Adipose tissue (tissue), 3 donors: ENCODE measurements around the gene ACP3. TPM values are rescaled to one million over a fixed set of nuclear protein-coding genes. Genes with fewer than 3 reads are reported as not detected.
"Not testable (repeated sequence)": the region's sequence is repeated elsewhere in the genome, so short reads cannot be mapped to it uniquely, and the experiment has no call there.

ENCODE experiments used
- H3K27ac ChIP-seq: one replicate; pipeline ENCODE4 v1.5.1; 2013; ENCODE audit warnings: low read depth, low read length
- WGBS, 3 donors: extraction: QIAGEN DNeasy Blood & Tissue Kit; methylation state at CpG; one replicate each; pipeline ENCODE4 v1.1.7; 2013; 5-methylcytosine and 5-hydroxymethylcytosine counted together
- polyA plus RNA-seq, 3 donors: library from polyadenylated mRNA; stranded (reverse); fragments of 200-250 nt; gene quantifications; one replicate each; pipeline ENCODE4 v1.2.3, GENCODE V29; 2013
- donor health status: healthy with polysubstance abuse.
- donor health status: Bipolar disorder and iron deficiency.
- donor health status: healthy.

The ACP3 gene
- polyA plus RNA-seq, 3 donors, result 1.2 to 2.5 (median 1.7) TPM

DNA sequence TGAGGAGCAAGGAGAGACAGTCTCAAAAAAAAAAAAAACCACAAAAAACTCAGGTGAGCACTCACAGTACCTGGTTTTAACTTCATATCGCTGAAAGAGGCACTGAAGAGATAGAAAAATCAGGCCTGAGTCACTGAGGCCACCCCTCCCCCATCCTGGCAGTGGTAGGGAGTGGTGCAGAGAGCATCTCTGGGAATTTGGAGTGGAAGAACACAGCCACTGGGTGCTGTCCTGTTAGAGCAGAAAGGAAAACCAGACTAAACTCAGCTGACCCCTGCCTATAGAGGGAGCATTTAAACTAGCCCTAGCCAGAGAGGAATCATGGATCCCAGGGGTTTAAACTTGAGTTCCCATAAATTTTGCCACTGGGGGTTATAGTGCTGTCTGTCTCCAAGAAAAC, 77.9 kb downstream of the ACP3 start:
- no peak overlapping the region for H3K27ac ChIP-seq
- 84 to 88% (median 86%) methylated on average over 1 of the region's 1 CpG for WGBS, 3 donors

DNA sequence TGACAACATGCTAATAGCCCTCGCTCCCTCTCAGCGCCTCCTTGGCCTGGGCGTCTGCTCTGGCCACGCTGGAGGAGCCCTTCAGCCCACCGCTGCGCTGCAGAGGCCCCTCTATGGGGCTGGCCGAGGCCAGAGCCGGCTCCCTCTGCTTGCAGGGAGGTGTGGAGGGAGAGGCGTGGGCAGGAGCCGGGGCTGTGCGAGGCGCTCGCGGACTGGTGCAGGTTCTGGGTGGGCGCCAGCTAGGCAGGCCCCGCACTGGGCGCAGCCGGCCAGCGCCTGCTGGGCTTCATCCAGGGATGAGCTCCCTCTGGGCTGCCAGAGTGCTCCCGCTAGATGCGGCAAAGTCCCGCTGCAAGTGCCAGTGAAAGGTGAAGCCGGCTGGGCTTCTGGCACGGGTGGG, 79.0 kb downstream of the ACP3 start:
- H3K27ac ChIP-seq, result no peak overlapping the region
- 94 to 98% (median 94%) methylated on average over 23 to 24 of the region's 24 CpGs for WGBS, 3 donors

DNA sequence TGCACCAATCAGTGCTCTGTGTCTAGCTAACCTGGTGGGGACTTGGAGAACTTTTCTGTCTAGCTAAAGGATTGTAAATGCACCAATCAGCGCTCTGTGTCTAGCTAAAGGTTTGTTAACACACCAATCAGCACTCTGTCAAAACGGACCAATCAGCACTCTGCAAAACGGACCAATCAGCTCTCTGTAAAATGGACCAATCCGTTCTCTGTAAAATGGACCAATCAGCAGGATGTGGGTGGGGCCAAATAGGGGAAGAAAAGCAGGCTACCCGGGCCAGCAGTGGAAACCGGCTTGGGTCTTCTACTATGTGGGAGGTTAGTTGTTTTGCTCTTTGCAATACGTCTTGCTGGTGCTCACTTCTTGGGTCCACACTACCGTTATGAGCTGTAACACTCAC, 79.6 kb downstream of the ACP3 start:
- WGBS, 3 donors, result 83 to 93% (median 92%) methylated on average over 8 of the region's 8 CpGs

DNA sequence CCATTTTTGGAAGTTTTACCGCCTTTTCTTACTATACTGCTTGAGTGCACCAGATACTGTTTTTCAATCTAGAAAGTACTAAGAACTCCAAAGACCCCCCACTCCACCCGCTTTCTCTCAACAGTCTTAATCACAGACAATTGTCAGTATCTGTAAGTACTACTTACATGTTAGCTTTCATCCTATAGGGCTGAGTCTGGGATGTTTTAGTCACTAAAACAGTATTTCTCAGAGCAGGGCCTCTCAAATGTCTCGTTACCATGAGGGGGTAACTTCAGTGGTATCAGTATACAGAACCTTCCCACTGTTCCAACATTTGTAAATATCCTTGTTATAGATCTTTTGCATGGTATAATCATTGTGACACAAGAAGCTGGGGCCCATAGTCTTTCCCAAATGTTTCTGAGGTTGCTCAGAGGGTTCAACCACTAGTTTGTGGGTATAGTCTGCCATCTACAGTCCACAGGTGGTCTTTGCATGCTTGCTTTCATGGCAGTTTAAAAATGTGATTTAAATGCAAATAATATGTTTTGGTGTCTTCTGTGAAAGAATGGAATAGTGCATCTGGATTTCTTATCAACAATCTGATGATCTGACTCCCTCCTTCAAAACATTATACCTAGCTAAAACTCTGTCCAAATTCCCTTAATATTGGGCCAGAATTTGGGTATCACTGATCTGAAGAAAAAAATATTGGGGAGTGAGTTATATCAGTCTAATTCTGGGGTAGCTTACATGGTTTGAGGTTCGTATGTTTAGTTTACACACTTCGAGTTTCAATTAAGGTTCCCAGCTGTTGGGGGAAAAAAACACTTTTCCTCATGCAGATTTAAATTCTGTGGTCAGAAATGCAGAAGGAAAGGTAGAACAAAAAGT, 82.1 kb downstream of the ACP3 start:
- WGBS, 3 donors, result 63 to 71% (median 66%) methylated on average over 5 of the region's 5 CpGs
- no peak overlapping the region for H3K27ac ChIP-seq

More for the DNA sequence above, 79.6 kb downstream of the ACP3 start:
- H3K27ac ChIP-seq, result not testable (repeated sequence)

DNA sequence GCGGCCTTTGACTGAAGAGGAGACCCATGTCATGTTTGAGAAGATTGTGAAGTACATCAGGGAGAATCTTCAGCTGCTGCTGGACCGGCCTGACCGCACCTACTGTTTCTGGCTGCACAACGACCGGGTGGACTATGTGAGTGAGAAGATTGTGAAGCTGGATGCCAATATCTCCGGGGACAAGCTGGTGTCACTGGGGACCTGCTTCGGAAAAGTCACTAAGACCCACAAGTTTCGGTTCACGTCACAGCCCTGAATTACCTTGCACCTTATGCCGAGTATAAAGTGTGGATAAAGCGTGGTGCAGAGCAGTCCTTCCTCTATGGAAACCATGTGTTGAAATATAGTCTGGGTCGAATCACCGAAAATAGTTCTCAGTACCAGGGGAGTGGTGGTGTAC, 84.0 kb downstream of the ACP3 start:
- 83 to 94% (median 91%) methylated on average over 13 of the region's 13 CpGs for WGBS, 3 donors
- no peak overlapping the region for H3K27ac ChIP-seq

DNA sequence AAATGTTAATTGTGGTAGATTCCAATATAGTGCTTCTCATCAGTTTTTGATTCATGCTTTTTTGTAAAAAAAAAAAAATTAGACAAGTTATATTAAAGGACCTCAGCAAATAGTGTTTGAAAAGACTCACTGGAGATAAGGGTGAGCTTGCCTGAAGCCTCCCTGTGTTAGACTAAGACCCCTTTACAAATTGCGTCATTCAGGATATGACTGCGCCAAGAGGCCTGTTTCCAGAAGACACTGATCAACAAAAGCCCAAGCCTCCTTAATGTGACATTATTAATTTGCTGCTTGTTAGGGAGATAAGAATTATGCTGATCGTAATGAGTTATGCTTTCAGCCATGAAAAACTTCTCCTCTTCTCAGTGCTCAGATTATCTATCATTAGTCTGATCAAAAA, 87.1 kb downstream of the ACP3 start:
- H3K27ac ChIP-seq, result no peak overlapping the region
- WGBS, 3 donors, result 53 to 87% (median 57%) methylated on average over 3 of the region's 3 CpGs

DNA sequence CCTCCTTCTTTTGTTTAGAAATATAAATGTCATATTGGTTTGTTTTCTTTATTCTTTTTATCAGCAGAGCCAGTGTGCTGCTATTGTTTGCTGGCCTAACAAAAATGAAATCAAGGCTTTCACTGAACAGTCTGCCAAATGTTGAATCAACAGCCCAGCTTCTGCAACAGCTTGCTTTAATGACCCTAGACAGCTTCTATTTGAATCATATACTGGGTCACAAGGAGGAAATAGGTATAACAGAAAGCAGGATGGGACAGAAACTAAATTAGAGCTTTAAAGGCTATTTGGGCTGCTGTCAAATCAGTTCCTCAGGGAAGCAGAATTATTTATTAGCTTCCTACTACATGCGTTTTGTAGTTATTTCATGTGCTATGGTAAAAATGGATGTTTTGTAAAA, 88.0 kb downstream of the ACP3 start:
- 34 to 69% (median 35%) methylated on average over 1 of the region's 1 CpG for WGBS, 3 donors
- no peak overlapping the region for H3K27ac ChIP-seq

DNA sequence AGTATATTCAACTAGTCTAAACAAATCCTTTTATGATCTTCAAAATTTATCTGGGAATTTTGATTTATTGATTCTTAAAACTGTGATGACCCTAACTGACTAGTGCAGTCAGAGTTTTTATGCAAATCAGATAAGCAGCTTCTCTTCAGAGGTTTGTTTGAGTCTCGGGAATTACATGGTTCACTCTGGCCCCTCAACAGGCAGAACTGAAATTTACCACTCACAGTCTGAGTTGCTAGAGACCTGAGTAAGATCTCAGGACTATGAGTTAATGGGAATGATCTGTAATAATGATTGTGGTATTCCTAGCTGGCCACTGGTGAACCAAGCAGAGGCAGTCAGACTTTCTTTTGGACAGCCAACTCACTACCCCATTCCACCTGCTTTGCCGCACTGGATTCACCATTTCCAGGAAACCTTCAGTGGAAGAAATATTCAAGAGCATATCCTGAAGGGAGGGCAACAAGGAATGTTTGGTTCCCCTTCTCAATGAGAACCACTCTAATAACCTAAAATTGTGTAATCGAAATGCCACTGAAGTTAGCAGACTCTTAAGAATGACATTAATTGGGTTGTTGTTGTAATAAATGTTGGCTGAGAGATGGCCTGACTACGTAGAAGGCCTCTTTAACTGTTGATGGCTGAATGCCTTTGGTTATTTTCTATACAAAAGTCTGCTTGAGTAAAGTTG, 88.5 kb downstream of the ACP3 start:
- no peak overlapping the region for H3K27ac ChIP-seq
- 73 to 90% (median 79%) methylated on average over 4 of the region's 4 CpGs for WGBS, 3 donors

DNA sequence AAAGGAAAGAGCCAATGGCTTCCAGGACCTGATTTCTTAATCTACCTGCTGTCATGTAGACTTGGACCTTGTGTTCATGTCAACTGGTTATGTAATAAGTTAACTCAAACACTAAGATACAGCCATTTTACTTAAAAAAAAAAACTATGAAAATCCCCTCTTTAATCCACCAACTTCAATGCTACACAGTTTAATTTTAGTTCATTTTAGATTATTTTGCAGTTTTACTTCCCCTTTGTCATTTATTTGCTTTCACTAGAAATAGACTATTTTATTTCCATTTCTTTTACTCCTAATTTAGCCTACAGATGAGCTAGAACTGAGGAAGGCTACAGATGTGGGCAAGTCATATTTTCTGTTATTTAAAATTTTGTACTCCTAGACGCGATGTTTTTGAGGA, 89.4 kb downstream of the ACP3 start:
- 90 to 96% (median 96%) methylated on average over 2 of the region's 2 CpGs for WGBS, 3 donors
- no peak overlapping the region for H3K27ac ChIP-seq

DNA sequence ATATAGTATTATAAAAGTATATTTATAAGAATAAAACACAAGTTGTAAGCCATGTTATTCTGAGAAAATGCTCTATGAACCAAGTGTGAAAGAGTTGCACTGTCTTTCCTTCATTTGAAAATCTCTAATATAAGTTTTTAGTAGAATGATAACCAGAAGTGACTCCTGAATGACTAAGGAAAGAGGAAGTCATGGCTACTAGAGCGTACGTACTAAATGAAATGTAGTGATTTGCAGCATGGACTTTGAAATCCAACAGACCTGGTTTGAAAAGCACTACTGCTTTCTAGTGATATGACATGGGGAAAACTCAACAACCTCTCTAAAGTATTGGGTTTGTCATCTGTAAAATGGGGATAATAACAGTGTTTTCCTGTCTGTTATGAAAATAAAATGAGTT, 89.8 kb downstream of the ACP3 start:
- 59 to 85% (median 60%) methylated on average over 2 of the region's 2 CpGs for WGBS, 3 donors

More for the DNA sequence above, 89.8 kb downstream of the ACP3 start:
- no peak overlapping the region for H3K27ac ChIP-seq

Other genes starting within 250 kb of the ACP3 start
- gene DNAJC13, start 100.1 kb downstream of the ACP3 start, polyA plus RNA-seq, result 10 to 100 TPM in 1 of 3 donors, 1 to 10 TPM in 2; 5.7 to 15.3 (median 9.8) TPM